D721Med (cell line): ENCODE measurements around the gene MAOB.
"Not testable (repeated sequence)": the region's sequence is repeated elsewhere in the genome, so short reads cannot be mapped to it uniquely, and the experiment has no call there.

ENCODE experiments used
- DNase-seq: peaks from one replicate; pipeline ENCODE4 v3.0.0; 2011; ENCODE audit warnings: low spot score; ENCODE audit not compliant: insufficient read length
- FAIRE-seq: peaks from 2 replicates; lab custom pipeline; 2011; peaks lifted over from hg19 to GRCh38; lab: Jason Lieb, UNC
- CTCF ChIP-seq: IDR thresholded peaks from 2 replicates; pipeline ENCODE4 v1.5.1; 2012; ENCODE audit warnings: mild to moderate bottlenecking, control low read depth; ENCODE audit not compliant: insufficient read depth; ENCODE audit errors: missing control alignments

MAOB gene

GRCh38 chrX:43728966-43729365 lies 153.3 kb downstream of the MAOB start:
- FAIRE-seq (no peak), DNase-seq (no peak)
- no peak for TF ChIP-seq CTCF

- no peak for DNase-seq
- no peak for TF ChIP-seq CTCF
- no peak for FAIRE-seq
Measured at GRCh38 chrX:43728002-43728401, 154.2 kb downstream of the MAOB start.

- FAIRE-seq, DNase-seq: not testable (repeated sequence)
Measured at GRCh38 chrX:43727254-43727653, 155.0 kb downstream of the MAOB start.

GRCh38 chrX:43725227-43725626 lies 157.0 kb downstream of the MAOB start:
- not testable (repeated sequence) for FAIRE-seq, DNase-seq

- no peak for TF ChIP-seq CTCF
- DNase-seq (no peak), FAIRE-seq (no peak)
Measured at GRCh38 chrX:43720961-43721360, 161.3 kb downstream of the MAOB start.

- FAIRE-seq (no peak), DNase-seq (no peak)
- TF ChIP-seq CTCF: no peak
Measured at GRCh38 chrX:43720082-43720481, 162.2 kb downstream of the MAOB start.

GRCh38 chrX:43718956-43719355 lies 163.3 kb downstream of the MAOB start:
- FAIRE-seq (no peak), DNase-seq (no peak)

GRCh38 chrX:43718546-43718945 lies 163.7 kb downstream of the MAOB start:
- no peak for FAIRE-seq
- no peak for DNase-seq
- TF ChIP-seq CTCF: no peak

More at GRCh38 chrX:43718956-43719355, 163.3 kb downstream of the MAOB start:
- TF ChIP-seq CTCF: no peak
